OCI-LY1 (cell line): ENCODE data around the gene ATP8A1.
"Not testable (repeated sequence)": the region's sequence is repeated elsewhere in the genome, so short reads cannot be mapped to it uniquely, and the experiment has no call there.

Experiments used
- H2AFZ ChIP-seq: fragments of 200-600 bp; sonication (generic), shearing (Covaris generic); 2 replicates; pipeline ENCODE4 v1.6.0; 2014; ENCODE audit warnings: antibody characterized with exemption, mild to moderate bottlenecking, low read length
- H3F3A ChIP-seq: fragments of 200-600 bp; sonication (generic), shearing (Covaris generic); 2 replicates; pipeline ENCODE4 v1.6.0; 2014; ENCODE audit warnings: mild to moderate bottlenecking, antibody characterized with exemption, low read length, moderate library complexity; ENCODE audit not compliant: insufficient read depth
- H3K27ac ChIP-seq: fragments of 200-600 bp; sonication (generic); 2 replicates; pipeline ENCODE4 v1.5.1; 2014; ENCODE audit warnings: low read length, mixed run types, mild to moderate bottlenecking, low read depth; ENCODE audit not compliant: poor library complexity, severe bottlenecking
- H3K27me3 ChIP-seq: fragments of 200-600 bp; sonication (generic); 2 replicates; pipeline ENCODE4 v1.6.0; 2014; ENCODE audit warnings: antibody characterized with exemption, mild to moderate bottlenecking, low read length, moderate library complexity; ENCODE audit not compliant: insufficient read depth
- H3K36me3 ChIP-seq: fragments of 200-600 bp; sonication (generic); 2 replicates; pipeline ENCODE4 v1.6.1; 2014; ENCODE audit warnings: mild to moderate bottlenecking, antibody characterized with exemption, low read length, moderate library complexity, mixed read lengths; ENCODE audit not compliant: insufficient read depth
- H3K4me1 ChIP-seq: fragments of 200-600 bp; sonication (generic); 2 replicates; pipeline ENCODE4 v1.5.1; 2014; ENCODE audit warnings: mild to moderate bottlenecking, low read length, moderate library complexity; ENCODE audit not compliant: insufficient read depth, severe bottlenecking
- H3K4me2 ChIP-seq: fragments of 200-600 bp; sonication (generic), shearing (Covaris generic); 2 replicates; pipeline ENCODE4 v1.6.1; 2014; ENCODE audit warnings: low read length
- H3K4me3 ChIP-seq: fragments of 200-600 bp; sonication (generic); 2 replicates; pipeline ENCODE4 v1.5.1; 2014; ENCODE audit warnings: low read length, low read depth, mild to moderate bottlenecking, mixed read lengths; ENCODE audit not compliant: poor library complexity, severe bottlenecking
- H3K79me2 ChIP-seq: fragments of 200-600 bp; shearing (Covaris generic); 2 replicates; pipeline ENCODE4 v1.6.1; 2016; ENCODE audit warnings: mixed run types, low read length, mixed read lengths; ENCODE audit not compliant: insufficient read depth
- H3K9ac ChIP-seq: fragments of 200-600 bp; sonication (generic), shearing (Covaris generic); 2 replicates; pipeline ENCODE4 v1.6.1; 2014; ENCODE audit warnings: mild to moderate bottlenecking, low read length, mixed read lengths
- H3K9me2 ChIP-seq: fragments of 200-600 bp; sonication (generic), shearing (Covaris generic); 2 replicates; pipeline ENCODE4 v1.6.1; 2014; ENCODE audit warnings: low read depth, mild to moderate bottlenecking, low read length, mixed read lengths
- H3K9me3 ChIP-seq: fragments of 200-600 bp; shearing (Covaris generic); 2 replicates; pipeline ENCODE4 v1.6.1; 2014; ENCODE audit warnings: low read length, mixed read lengths
- H4K20me1 ChIP-seq: fragments of 200-600 bp; sonication (generic), shearing (Covaris generic); 2 replicates; pipeline ENCODE4 v1.6.0; 2016; ENCODE audit warnings: mild to moderate bottlenecking, low read length; ENCODE audit not compliant: insufficient read depth
- CTCF ChIP-seq: fragments of 200-600 bp; sonication (generic), shearing (Covaris generic); IDR thresholded peaks from 2 replicates; pipeline ENCODE4 v1.5.1; 2017; ENCODE audit warnings: mild to moderate bottlenecking, antibody characterized with exemption, low read length, moderate library complexity, mixed read lengths
- EZH2 ChIP-seq: fragments of 200-600 bp; sonication (generic), shearing (Covaris generic); IDR thresholded peaks from 2 replicates; pipeline ENCODE4 v1.8.0; 2017; ENCODE audit warnings: borderline replicate concordance, mixed run types, mild to moderate bottlenecking, antibody characterized with exemption, low read length, moderate library complexity, mixed read lengths

ATP8A1 gene

GRCh38 chr4:42466273-42466844 lies 190.5 kb downstream of the ATP8A1 start:
- H3F3A ChIP-seq: no peaks in the 10 kb centered on the region
- H3K9ac ChIP-seq: no peak overlapping the region
- H3K4me1 ChIP-seq: no peaks in the 10 kb centered on the region
- peaks cover 18% of the 10 kb centered on the region; the same call in 1 of the 2 replicates for H3K36me3 ChIP-seq
- no peak overlapping the region for H2AFZ ChIP-seq
- no peaks in the 10 kb centered on the region for H3K9me3 ChIP-seq
- no peak overlapping the region for H3K4me3 ChIP-seq
- no peaks in the 10 kb centered on the region for H3K9me2 ChIP-seq
- H3K27ac ChIP-seq: no peak overlapping the region
- no peaks in the 10 kb centered on the region for H3K79me2 ChIP-seq
- no peak for TF ChIP-seq EZH2
- no peak for TF ChIP-seq CTCF
- no peaks in the 10 kb centered on the region for H4K20me1 ChIP-seq
- no peak overlapping the region for H3K4me2 ChIP-seq
- H3K27me3 ChIP-seq: no peaks in the 10 kb centered on the region

GRCh38 chr4:42464550-42465094 lies 192.3 kb downstream of the ATP8A1 start:
- Histone ChIP-seq H3K4me3 (no peak overlapping the region), H4K20me1 (no peaks in the 10 kb centered on the region), H3K27ac (no peak overlapping the region), H3K36me3 (peaks cover 24% of the 10 kb centered on the region; the same call in 1 of the 2 replicates), H3K27me3 (no peaks in the 10 kb centered on the region), H3K9me3 (no peaks in the 10 kb centered on the region), H3F3A (no peaks in the 10 kb centered on the region), H3K4me2 (no peak overlapping the region), H3K4me1 (no peaks in the 10 kb centered on the region), H3K9ac (no peak overlapping the region), H3K79me2 (no peaks in the 10 kb centered on the region), H2AFZ (no peak overlapping the region), H3K9me2 (no peaks in the 10 kb centered on the region)
- TF ChIP-seq CTCF: no peak
- no peak for TF ChIP-seq EZH2

GRCh38 chr4:42461216-42461615 lies 195.7 kb downstream of the ATP8A1 start:
- peaks cover 24% of the 10 kb centered on the region; the same call in 1 of the 2 replicates for H3K36me3 ChIP-seq
- not testable (repeated sequence) for H3K4me1 ChIP-seq, H3K9me2 ChIP-seq, H2AFZ ChIP-seq, H3K9me3 ChIP-seq, H3K27ac ChIP-seq, H3K4me2 ChIP-seq, H3K79me2 ChIP-seq, H3K27me3 ChIP-seq, H3K9ac ChIP-seq, H3F3A ChIP-seq, H3K4me3 ChIP-seq, H4K20me1 ChIP-seq

GRCh38 chr4:42460043-42460442 lies 196.9 kb downstream of the ATP8A1 start:
- TF ChIP-seq EZH2 (no peak), CTCF (no peak)
- Histone ChIP-seq H3K79me2 (no peaks in the 10 kb centered on the region), H4K20me1 (no peaks in the 10 kb centered on the region), H3K4me3 (no peak overlapping the region), H3K4me2 (no peak overlapping the region), H3K27me3 (no peaks in the 10 kb centered on the region), H2AFZ (no peak overlapping the region), H3K9me3 (no peaks in the 10 kb centered on the region), H3K4me1 (no peaks in the 10 kb centered on the region), H3K27ac (no peak overlapping the region), H3K9ac (no peak overlapping the region), H3F3A (no peaks in the 10 kb centered on the region), H3K36me3 (peaks cover 24% of the 10 kb centered on the region; the same call in 1 of the 2 replicates), H3K9me2 (no peaks in the 10 kb centered on the region)
